ENCODE data around the gene ATG9B. TPM values are rescaled to one million over a fixed set of nuclear protein-coding genes. Genes with fewer than 3 reads are reported as not detected.
"Not testable (repeated sequence)": the region's sequence is repeated elsewhere in the genome, so short reads cannot be mapped to it uniquely, and the experiment has no call there.

Gene ATG9B
- total RNA-seq, 4 donors from 2014 or later, result 0.42 TPM; not detected in 3

DNA sequence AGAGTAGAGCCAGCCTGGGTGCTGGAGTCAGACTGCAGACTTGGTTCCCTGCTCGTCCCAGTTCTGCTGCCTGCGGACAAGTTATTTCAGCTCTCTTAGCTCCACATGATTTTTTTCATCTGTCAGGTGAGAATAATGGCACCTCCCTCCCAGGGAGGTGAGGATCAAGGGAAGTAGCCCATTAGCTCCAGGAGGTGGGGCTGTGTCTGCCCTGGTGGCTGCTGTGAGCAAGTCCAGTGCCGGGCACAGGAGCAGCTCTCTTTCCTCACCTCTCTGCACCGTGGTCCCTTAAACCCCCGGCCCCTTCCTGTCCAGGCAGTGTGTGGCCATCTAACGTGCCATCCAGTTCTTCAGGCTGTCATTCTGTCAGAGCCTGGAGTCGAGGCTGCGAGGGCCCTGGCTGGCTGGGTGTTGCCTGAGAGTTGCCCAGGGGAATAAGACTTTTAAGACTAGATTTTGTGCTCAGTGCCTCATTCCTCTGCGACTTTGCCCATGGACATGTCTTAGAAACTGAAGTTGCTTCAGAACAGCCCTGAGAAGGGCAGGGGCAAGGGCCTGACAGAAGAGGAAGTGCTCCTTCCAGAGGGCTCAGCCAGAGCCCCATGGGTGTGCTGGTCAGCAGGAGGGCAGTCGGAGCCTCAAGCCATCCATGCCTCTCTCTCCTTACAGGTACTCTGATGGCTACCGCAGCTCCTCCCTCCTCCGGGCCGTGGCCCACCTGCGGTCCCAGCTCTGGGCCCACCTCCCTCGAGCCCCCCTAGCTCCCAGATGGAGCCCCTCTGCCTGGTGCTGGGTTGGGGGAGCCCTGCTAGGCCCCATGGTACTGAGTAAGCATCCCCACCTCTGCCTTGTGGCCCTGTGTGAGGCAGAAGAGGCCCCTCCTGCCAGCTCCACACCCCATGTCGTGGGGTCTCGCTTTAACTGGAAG lies 8.9 kb upstream of the ATG9B start:
- Histone ChIP-seq H3K27me3 (no peaks in the 10 kb centered on the region), H3K4me3 (no peak overlapping the region), H3K9me3 (no peaks in the 10 kb centered on the region), H3K36me3 (peaks cover 24 to 69% (median 40%) of the 10 kb centered on the region in 4 donors), H3K4me1 (peaks cover 12 to 21% (median 14%) of the 10 kb centered on the region in 4 donors), H3K27ac (replicated peaks in 1 of 4) (no peak overlapping the region)
- 83% methylated on average over 12 of the region's 17 CpGs for WGBS
- DNase-seq (ENCODE audit: extremely low spot score), result no peak
- intact Hi-C loops (cut with DNase I), result no loop called here
- no peak for TF ChIP-seq POLR2A (IDR thresholded peaks at IDR 0.05; ENCODE audit: low read depth)

DNA sequence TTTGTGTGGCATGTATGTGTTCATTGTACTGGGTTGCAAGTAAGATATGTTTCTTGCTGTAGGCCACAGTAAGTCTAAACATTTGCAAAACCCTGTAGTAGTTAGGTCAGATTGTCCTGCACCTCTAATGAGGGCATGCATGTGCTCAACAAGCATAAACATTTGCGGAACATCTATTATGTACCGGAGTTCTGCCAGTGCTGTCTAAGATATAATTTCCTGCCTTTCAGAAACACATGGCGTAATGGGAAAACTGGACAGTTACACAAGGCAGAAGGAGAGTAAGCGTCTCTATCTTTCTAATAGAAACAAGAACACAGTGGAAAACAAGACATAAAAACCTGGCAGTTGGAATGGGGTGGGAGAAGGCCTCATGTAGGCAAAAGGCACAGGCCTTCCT lies 6.7 kb upstream of the ATG9B start:
- DNase-seq (ENCODE audit: extremely low spot score), result no peak
- intact Hi-C loops (cut with DNase I), result no loop called here
- TF ChIP-seq EP300 (IDR thresholded peaks at IDR 0.05), result no peak
- no peak for TF ChIP-seq POLR2A (IDR thresholded peaks at IDR 0.05; ENCODE audit: low read depth)
- no peak for TF ChIP-seq POLR2AphosphoS5 (IDR thresholded peaks at IDR 0.05)
- TF ChIP-seq, protein P1, sequence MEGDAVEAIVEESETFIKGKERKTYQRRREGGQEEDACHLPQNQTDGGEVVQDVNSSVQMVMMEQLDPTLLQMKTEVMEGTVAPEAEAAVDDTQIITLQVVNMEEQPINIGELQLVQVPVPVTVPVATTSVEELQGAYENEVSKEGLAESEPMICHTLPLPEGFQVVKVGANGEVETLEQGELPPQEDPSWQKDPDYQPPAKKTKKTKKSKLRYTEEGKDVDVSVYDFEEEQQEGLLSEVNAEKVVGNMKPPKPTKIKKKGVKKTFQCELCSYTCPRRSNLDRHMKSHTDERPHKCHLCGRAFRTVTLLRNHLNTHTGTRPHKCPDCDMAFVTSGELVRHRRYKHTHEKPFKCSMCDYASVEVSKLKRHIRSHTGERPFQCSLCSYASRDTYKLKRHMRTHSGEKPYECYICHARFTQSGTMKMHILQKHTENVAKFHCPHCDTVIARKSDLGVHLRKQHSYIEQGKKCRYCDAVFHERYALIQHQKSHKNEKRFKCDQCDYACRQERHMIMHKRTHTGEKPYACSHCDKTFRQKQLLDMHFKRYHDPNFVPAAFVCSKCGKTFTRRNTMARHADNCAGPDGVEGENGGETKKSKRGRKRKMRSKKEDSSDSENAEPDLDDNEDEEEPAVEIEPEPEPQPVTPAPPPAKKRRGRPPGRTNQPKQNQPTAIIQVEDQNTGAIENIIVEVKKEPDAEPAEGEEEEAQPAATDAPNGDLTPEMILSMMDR (IDR thresholded peaks at IDR 0.05), result no peak
- Histone ChIP-seq H3K36me3 (peaks cover 12 to 49% (median 23%) of the 10 kb centered on the region in 4 donors), H3K27ac (replicated peaks in 1 of 4) (no peak overlapping the region), H3K27me3 (no peaks in the 10 kb centered on the region), H3K9me3 (no peaks in the 10 kb centered on the region), H3K4me1 (peaks cover 12 to 27% (median 19%) of the 10 kb centered on the region in 4 donors), H3K4me3 (no peak overlapping the region)
- 93% methylated on average over 4 of the region's 4 CpGs for WGBS

DNA sequence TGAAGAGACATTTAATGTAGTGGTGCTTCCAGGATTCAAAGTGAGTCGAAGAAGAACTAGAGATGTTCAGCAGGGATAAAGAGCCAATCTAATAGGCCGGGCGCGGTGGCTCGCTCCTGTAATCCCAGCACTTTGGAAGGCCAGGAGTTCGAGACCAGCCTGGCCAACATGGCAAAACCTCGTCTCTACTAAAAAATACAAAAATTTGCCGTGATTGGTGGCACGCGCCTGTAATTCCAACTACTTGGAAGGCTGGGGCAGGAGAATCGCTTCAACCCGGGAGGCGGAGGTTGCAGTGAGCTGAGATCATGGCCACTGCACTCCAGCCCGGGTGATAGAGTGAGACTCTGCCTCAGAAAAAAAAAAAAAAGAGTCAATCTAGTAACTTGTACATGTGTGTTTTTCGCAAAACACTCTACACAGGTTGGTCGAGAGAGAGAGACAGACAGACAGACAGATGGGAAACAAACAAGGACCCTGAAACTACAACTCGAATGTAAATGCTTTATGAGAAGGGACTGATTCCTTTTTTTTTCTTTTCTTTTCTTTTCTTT lies 4.7 kb upstream of the ATG9B start:
- intact Hi-C loops (cut with DNase I), result loop anchor here (5.0 kb wide), 2 partner anchors 33 to 83 kb away; no protein-coding TSS in a partner anchor
- DNase-seq (ENCODE audit: extremely low spot score), result no peak
- 63% methylated on average over 17 of the region's 17 CpGs for WGBS
- TF ChIP-seq POLR2AphosphoS5 (IDR thresholded peaks at IDR 0.05) (no peak), EP300 (IDR thresholded peaks at IDR 0.05) (no peak), POLR2A (IDR thresholded peaks at IDR 0.05; ENCODE audit: low read depth) (no peak)
- TF ChIP-seq, protein P1 (IDR thresholded peaks at IDR 0.05), result no peak
- no peaks in the 10 kb centered on the region for H3K9me3 ChIP-seq
- H3K27ac ChIP-seq (replicated peaks in 1 of 4), result peak overlapping the region; percentile 80 to 88 (median 84)
- H3K4me3 ChIP-seq, result peak overlapping the region; percentile 69 to 91 (median 74)
- H3K27me3 ChIP-seq, result no peaks in the 10 kb centered on the region
- peaks cover 7 to 27% (median 19%) of the 10 kb centered on the region in 4 donors for H3K4me1 ChIP-seq
- peaks cover 0 to 29% (median 7%) of the 10 kb centered on the region in 4 donors for H3K36me3 ChIP-seq

DNA sequence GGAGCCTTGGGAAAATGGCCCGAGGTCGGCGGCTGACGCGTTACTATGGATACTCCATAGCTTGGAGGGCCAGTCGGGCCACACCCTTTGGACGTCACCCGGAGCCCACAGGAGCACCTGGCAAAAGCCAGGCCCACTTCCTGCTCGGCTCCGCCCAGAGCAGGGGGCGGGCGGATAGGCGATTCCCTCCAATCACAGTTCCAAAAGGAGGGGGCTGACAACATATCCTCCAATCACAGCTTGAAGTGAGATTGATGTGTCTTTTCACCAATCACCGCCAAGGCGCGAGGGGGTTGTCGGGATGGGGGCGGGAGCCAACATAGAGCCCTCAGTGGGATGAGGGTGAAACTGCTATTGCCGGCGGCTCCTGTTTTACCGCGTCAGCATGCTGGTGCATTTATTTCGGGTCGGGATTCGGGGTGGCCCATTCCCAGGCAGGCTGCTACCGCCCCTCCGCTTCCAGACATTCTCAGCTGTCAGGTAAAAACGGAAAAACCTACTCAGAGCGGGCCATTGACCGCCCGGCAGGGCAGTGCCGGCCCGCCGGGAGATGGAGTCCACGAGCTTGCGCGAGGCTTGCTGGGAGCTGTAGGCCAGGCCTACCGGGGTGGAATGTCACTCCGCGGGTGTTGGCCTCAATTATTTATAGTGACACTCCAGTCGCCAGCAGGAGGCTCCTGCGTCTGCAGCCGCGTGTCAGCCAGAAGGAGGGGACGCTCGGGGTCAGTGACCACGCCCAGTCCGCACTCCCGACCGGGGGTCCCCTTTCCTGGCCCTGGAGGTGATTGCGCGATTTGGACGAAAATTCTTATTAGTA lies 4.0 kb upstream of the ATG9B start, which contains the start of gene ABCB8:
Gene ABCB8 (plus strand): TSS at position 320 of the 817 bp plus-strand sequence. CDS start 66 bp downstream, at position 386.
- Histone ChIP-seq H3K4me3 (peak within 1 kb of the TSS; percentile 69 to 91 (median 74)), H3K27ac (replicated peaks in 1 of 4) (peak within 1 kb of the TSS; percentile 80 to 88 (median 84)), H3K27me3 (peaks cover 0 to 1% (median 0%) of the 10 kb centered on the region in 4 donors), H3K9me3 (no peaks in the 10 kb centered on the region), H3K36me3 (peaks cover 0 to 22% (median 4%) of the 10 kb centered on the region in 4 donors), H3K4me1 (peaks cover 7 to 27% (median 19%) of the 10 kb centered on the region in 4 donors)
- intact Hi-C loops (cut with DNase I), result loop anchor here (5.0 kb wide), 2 partner anchors 34 to 84 kb away; no protein-coding TSS in a partner anchor
- WGBS, result under 1% methylated on average over 19 of the region's 53 CpGs
- DNase-seq (ENCODE audit: extremely low spot score), result peak; percentile 99
- TF ChIP-seq EP300 (IDR thresholded peaks at IDR 0.05), result no peak
- TF ChIP-seq, protein P1 (IDR thresholded peaks at IDR 0.05), result peak; percentile 42 to 54 (median 49)
- peak; percentile 48 for TF ChIP-seq POLR2A (IDR thresholded peaks at IDR 0.05; ENCODE audit: low read depth)
- peak; percentile 74 to 82 for TF ChIP-seq POLR2AphosphoS5 (IDR thresholded peaks at IDR 0.05)

DNA sequence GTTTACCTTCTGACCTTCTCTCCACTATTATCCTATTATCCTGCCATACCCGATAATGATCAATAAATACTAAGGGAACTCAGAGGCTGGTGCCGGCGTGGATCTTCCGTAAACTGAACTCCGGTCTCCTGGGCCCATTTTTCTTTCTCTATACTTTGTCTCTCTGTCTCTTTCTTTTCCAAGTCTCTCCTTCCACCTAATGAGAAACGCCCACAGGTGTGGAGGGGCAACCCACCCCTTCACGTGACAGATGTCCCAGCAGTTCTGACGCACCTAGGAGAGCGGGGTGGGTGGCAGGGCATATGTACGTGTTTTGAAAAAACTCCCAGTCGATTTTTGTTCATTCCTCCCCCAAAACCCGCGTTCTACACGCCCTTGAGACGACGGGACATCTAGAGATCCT lies 3.4 kb upstream of the ATG9B start:
- Histone ChIP-seq H3K27ac (replicated peaks in 1 of 4) (peak overlapping the region; percentile 80 to 88 (median 84)), H3K36me3 (peaks cover 0 to 16% (median under 1%) of the 10 kb centered on the region in 4 donors), H3K4me3 (peak overlapping the region; percentile 69 to 91 (median 74)), H3K4me1 (peaks cover 7 to 27% (median 19%) of the 10 kb centered on the region in 4 donors)
- whole genome bisulfite sequencing, result 18% methylated on average over 16 of the region's 16 CpGs
- not testable (repeated sequence) for DNase-seq (ENCODE audit: extremely low spot score); H3K9me3 ChIP-seq; H3K27me3 ChIP-seq
- intact Hi-C loops (cut with DNase I), result loop anchor here (5.0 kb wide), 2 partner anchors 35 to 85 kb away; no protein-coding TSS in a partner anchor

GRCh38 chr7:151026771-151027727 lies 2.8 kb upstream of the ATG9B start:
- WGBS, result 49% methylated on average over 19 of the region's 19 CpGs
- peak overlapping the region in 2 of 4 donors; percentile 69 to 73 for H3K4me3 ChIP-seq
- DNase-seq (ENCODE audit: extremely low spot score); H3K27me3 ChIP-seq; H3K36me3 ChIP-seq; H3K9me3 ChIP-seq: not testable (repeated sequence)
- intact Hi-C loops (cut with DNase I), result loop anchor here (5.0 kb wide), 2 partner anchors 35 to 85 kb away; no protein-coding TSS in a partner anchor
- peaks cover 7 to 27% (median 19%) of the 10 kb centered on the region in 4 donors for H3K4me1 ChIP-seq
- H3K27ac ChIP-seq (replicated peaks in 1 of 4), result peak overlapping the region in 3 of 4 donors; percentile 83 to 88 (median 85)

All from esophagus muscularis mucosa (tissue), 4 donors.